ENCODE results near the gene FN3KRP. TPM values are rescaled to one million over a fixed set of nuclear protein-coding genes. Genes with fewer than 3 reads are reported as not detected.

FN3KRP gene
- total and polyA plus RNA-seq, 4 donors: 17.3 to 27.6 (median 23.6) TPM

DNA sequence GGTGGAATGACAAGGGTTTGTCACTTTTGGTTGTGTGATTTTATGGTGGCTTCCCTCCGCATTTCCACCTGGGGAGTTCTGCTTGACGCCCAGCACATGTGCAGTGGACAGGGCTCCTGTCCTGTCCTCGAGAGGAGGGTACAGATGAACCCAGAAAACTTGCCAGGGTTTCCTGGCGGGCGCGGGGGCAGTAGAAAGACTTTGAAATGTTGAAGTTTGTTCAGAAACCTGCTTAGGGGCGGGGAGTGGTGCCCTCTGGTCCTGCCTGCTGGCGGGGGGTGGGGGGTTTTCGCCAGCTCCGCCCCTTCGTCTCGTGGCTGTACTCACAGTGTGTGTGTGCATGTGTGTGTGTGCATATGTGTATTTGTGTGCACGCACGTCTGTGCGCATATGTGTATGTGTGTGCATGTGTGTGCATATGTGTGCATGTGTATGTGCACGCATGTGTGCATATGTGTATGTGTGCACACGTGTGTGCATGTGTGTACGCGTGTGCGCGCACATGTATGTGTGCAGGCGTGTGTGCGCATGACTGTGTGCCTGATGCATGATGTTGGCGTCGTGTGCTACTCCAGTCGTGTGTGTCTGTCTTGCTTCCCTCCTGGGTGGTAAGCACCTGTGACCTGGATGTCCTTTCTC lies 6.8 kb downstream of the FN3KRP start:
- DNase-seq (no peak), ATAC-seq (ENCODE audit: insufficient read depth, low FRiP score) (no peak)
- Histone ChIP-seq H3K27me3 (ENCODE audit: control insufficient read depth in 3 of 3, insufficient read depth in 3 of 3, low read length in 2 of 3) (no peaks in the 10 kb centered on the region), H3K9ac (ENCODE audit: insufficient read depth in 1 of 2, low read length in 2 of 2) (no peak overlapping the region), H3K9me3 (ENCODE audit: control insufficient read depth in 4 of 4, insufficient read depth in 3 of 4, low read length in 3 of 4) (no peaks in the 10 kb centered on the region), H3K4me1 (ENCODE audit: control insufficient read depth in 5 of 5, insufficient read depth in 5 of 5, low read length in 5 of 5) (peaks cover 0 to under 1% (median 0%) of the 10 kb centered on the region in 5 donors), H3K36me3 (ENCODE audit: control insufficient read depth in 4 of 4, insufficient read depth in 4 of 4, low read length in 4 of 4) (peaks cover 16 to 33% (median 23%) of the 10 kb centered on the region in 4 donors), H3K27ac (ENCODE audit: low read depth in 1 of 2, low read length in 1 of 2) (no peak overlapping the region), H3K4me3 (no peak overlapping the region)
- WGBS, 2 donors: 89 to 98% methylated on average over 26 of the region's 26 CpGs
- TF ChIP-seq, protein P1, sequence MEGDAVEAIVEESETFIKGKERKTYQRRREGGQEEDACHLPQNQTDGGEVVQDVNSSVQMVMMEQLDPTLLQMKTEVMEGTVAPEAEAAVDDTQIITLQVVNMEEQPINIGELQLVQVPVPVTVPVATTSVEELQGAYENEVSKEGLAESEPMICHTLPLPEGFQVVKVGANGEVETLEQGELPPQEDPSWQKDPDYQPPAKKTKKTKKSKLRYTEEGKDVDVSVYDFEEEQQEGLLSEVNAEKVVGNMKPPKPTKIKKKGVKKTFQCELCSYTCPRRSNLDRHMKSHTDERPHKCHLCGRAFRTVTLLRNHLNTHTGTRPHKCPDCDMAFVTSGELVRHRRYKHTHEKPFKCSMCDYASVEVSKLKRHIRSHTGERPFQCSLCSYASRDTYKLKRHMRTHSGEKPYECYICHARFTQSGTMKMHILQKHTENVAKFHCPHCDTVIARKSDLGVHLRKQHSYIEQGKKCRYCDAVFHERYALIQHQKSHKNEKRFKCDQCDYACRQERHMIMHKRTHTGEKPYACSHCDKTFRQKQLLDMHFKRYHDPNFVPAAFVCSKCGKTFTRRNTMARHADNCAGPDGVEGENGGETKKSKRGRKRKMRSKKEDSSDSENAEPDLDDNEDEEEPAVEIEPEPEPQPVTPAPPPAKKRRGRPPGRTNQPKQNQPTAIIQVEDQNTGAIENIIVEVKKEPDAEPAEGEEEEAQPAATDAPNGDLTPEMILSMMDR (IDR thresholded peaks at IDR 0.05; ENCODE audit: control extremely low read depth, extremely low read depth): no peak

DNA sequence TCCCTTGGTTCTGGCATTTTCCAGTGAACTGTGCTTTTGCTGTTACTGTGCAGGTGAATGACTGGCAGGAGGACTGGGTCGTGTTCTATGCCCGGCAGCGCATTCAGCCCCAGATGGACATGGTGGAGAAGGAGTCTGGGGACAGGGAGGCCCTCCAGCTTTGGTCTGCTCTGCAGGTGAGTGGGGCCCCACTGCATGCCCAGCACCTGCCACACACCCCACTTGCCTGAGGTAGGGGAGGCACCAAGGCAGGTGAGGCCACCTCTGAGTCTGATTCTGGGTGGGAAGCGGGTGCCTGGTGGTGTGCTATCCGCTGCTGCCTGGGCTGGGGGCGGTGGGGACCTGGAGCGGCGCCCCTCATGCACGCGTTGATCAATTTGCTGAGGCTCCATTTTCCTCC lies 9.9 kb downstream of the FN3KRP start:
- H3K36me3 ChIP-seq (ENCODE audit: control insufficient read depth in 4 of 4, insufficient read depth in 4 of 4, low read length in 4 of 4): peaks cover 14 to 24% (median 20%) of the 10 kb centered on the region in 4 donors

DNA sequence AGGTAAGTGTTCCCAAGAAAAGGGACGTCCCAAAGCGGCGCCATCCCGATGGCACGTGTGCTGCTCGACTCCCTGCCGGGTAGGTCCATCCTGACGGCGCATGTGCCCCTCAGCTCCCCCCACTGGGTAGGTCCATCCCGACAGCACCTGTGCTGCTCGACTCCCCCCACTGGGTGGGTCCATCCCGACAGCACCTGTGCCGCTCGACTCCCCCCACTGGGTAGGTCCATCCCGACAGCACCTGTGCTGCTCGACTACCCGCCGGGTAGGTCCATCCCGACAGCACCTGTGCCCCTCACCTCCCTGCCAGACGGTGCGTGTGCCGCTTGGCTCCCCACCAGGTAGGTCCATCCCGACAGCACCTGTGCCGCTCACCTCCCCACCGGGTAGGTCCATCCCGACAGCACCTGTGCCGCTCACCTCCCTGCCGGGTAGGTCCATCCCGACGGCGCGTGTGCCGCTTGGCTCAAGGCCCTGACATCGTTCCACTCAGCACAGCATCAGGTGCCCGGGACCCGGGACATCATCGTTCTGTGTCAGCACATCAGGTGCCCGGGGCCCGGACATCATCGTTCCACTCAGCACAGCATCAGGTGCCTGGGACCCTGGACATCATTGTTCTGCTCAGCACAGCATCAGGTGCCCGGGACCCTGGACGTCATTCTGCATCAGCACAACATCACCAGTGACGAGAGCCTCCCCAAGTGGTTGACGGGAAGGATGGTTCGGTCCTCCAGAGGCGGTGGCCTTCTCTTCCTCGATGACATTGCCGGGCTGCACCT lies 13.2 kb downstream of the FN3KRP start:
- TF ChIP-seq, protein P1 (IDR thresholded peaks at IDR 0.05; ENCODE audit: control extremely low read depth, extremely low read depth): no peak
- WGBS, 2 donors: 88 to 89% methylated on average over 45 to 48 of the region's 48 CpGs
- Histone ChIP-seq H3K36me3 (ENCODE audit: control insufficient read depth in 4 of 4, insufficient read depth in 4 of 4, low read length in 4 of 4) (peaks cover 10 to 34% (median 17%) of the 10 kb centered on the region in 4 donors), H3K27me3 (ENCODE audit: control insufficient read depth in 3 of 3, insufficient read depth in 3 of 3, low read length in 2 of 3) (no peaks in the 10 kb centered on the region), H3K9ac (ENCODE audit: insufficient read depth in 1 of 2, low read length in 2 of 2) (no peak overlapping the region), H3K4me3 (no peak overlapping the region), H3K27ac (ENCODE audit: low read depth in 1 of 2, low read length in 1 of 2) (no peak overlapping the region), H3K9me3 (ENCODE audit: control insufficient read depth in 4 of 4, insufficient read depth in 3 of 4, low read length in 3 of 4) (peaks cover 0 to 7% (median under 1%) of the 10 kb centered on the region in 4 donors), H3K4me1 (ENCODE audit: control insufficient read depth in 5 of 5, insufficient read depth in 5 of 5, low read length in 5 of 5) (no peaks in the 10 kb centered on the region)
- ATAC-seq (ENCODE audit: insufficient read depth, low FRiP score): no peak
- no peak for DNase-seq

More for the DNA sequence above, 9.9 kb downstream of the FN3KRP start:
- DNase-seq: no peak
- H3K4me3 ChIP-seq: no peak overlapping the region
- no peak overlapping the region for H3K9ac ChIP-seq (ENCODE audit: insufficient read depth in 1 of 2, low read length in 2 of 2)
- no peak overlapping the region for H3K27ac ChIP-seq (ENCODE audit: low read depth in 1 of 2, low read length in 1 of 2)
- no peak for ATAC-seq (ENCODE audit: insufficient read depth, low FRiP score)
- H3K9me3 ChIP-seq (ENCODE audit: control insufficient read depth in 4 of 4, insufficient read depth in 3 of 4, low read length in 3 of 4): no peaks in the 10 kb centered on the region
- no peaks in the 10 kb centered on the region for H3K27me3 ChIP-seq (ENCODE audit: control insufficient read depth in 3 of 3, insufficient read depth in 3 of 3, low read length in 2 of 3)
- TF ChIP-seq, protein P1 (IDR thresholded peaks at IDR 0.05; ENCODE audit: control extremely low read depth, extremely low read depth): no peak
- 98 to 99% methylated on average over 10 of the region's 10 CpGs for WGBS, 2 donors
- no peaks in the 10 kb centered on the region for H3K4me1 ChIP-seq (ENCODE audit: control insufficient read depth in 5 of 5, insufficient read depth in 5 of 5, low read length in 5 of 5)

Data from lung (tissue), 12 donors.